Hematopoietic multipotent progenitor cell treated with erythropoietin and hydrocortisone succinate and interleukin-3 and kit ligand, for 8 days (in vitro differentiated cells): Measurements from ENCODE around the gene CYP2W1.
"Not testable (repeated sequence)": the region's sequence is repeated elsewhere in the genome, so short reads cannot be mapped to it uniquely, and the experiment has no call there.

ENCODE experiments used
- DNase-seq: peaks from one replicate; pipeline ENCODE4 v3.0.0-alpha.2; 2015

CYP2W1 gene

DNA sequence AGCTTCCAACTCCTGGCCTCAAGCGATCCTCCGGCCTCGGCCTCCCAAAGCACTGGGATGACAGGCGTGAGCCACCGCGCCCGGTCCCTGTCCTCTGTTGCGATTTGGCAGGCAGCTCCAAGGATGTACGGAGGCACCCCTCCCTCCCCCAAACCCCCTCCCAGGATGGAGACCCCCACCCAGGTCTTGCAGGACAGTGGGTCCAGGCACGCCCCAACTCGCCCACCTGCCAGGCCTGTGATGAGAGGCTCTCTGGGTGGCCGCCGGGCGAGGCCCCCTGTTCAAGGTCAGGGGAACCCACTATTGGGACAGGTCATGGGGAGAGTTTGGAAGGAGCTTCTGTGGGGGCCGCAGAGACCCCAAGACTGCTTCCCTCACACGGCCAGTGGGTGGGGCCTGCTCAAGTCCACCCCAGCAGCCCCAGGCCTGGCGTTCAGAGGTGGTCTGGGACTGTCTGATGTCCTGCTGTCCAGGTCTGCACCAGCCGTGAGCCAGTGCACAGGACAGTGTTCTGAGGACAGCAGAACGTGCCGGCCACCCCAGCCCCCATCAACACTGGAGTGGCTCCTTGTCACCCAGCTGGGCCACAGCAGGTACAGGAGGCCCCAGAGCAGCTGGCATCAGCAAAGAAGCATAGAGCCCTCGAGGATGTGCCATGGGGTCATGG, 31.0 kb upstream of the CYP2W1 start:
- no peak for DNase-seq

DNA sequence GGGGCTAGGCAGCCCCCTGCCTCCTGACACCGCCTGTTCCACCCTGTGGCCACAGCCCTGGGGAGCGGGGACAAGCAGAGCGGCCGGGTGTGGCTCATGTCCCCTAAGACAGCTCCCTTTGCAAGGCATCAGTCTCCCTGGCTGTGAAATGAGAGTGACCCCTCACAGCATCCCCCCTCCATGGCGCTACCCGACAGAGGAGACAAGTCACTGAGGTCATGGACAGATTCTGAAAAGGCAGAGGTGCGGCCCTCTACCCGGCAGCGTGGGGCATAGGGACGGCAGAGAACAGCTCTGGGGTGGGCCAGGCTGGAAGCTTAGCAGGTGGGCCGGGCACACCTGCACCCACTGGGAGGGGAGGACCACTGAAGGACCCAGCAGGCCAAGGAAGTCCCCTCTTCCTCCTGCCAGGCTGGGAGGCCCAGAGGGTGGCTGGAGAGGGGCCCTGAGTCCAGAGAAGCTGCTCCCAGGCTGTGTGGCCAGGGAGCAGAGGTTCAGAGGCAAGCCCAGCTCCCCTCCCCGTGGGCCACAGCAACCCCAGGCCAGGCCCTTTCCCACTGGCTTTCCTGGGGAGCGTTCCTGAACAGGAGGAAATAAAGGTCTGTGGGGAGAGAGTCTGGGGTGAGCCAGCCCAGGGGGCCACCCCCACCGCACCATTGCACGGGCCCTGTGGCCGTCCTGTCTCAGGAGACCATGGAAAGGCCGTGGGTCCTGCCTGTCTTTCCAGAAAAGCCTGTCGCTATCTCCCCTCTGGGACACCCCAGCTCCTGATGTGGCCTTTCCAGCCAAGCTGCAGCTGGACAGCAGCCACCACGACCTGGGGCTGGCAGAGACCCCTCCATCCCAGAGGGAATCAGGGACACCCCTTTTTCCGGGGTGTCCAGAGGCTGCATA, 30.2 kb upstream of the CYP2W1 start:
- DNase-seq = no peak

DNA sequence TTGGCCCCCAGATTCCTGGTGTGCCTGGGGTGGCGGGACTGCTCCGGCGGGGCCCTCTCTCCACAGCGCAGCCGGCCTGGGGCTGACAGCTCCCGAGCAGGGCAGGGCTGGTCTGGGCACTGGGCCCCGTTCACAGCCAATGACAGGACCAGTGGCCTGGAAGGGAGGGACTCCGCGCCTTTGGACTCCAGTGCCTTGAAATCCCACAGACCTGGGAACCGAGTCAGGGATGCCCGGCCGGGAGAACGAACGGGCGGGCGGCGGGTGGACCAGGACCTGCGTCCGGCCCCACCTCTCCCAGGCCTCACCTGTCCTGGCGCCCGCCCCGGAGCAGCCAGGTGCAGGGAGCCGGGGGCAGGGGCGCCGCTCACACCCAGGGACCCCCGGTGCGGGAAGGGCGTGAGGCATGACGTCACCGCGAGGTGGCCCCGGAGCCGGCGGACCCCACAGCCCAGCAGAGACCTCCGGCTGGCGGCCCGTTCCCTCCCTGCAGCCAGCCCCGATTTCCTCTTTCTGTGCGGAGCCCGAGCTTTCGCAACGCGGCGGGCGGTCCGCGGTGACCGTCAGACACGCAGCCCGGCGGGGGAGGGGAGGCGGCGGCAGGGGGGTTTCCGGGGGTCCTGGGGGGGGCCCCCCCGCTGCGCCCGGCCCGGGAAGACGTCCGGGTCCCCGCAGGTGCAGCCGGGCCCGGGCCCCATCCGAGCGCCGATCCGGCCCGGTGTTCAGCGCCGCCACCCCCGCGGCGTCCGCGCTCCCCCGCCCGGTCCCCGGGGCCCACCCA, 29.2 kb upstream of the CYP2W1 start:
- DNase-seq = no peak

DNA sequence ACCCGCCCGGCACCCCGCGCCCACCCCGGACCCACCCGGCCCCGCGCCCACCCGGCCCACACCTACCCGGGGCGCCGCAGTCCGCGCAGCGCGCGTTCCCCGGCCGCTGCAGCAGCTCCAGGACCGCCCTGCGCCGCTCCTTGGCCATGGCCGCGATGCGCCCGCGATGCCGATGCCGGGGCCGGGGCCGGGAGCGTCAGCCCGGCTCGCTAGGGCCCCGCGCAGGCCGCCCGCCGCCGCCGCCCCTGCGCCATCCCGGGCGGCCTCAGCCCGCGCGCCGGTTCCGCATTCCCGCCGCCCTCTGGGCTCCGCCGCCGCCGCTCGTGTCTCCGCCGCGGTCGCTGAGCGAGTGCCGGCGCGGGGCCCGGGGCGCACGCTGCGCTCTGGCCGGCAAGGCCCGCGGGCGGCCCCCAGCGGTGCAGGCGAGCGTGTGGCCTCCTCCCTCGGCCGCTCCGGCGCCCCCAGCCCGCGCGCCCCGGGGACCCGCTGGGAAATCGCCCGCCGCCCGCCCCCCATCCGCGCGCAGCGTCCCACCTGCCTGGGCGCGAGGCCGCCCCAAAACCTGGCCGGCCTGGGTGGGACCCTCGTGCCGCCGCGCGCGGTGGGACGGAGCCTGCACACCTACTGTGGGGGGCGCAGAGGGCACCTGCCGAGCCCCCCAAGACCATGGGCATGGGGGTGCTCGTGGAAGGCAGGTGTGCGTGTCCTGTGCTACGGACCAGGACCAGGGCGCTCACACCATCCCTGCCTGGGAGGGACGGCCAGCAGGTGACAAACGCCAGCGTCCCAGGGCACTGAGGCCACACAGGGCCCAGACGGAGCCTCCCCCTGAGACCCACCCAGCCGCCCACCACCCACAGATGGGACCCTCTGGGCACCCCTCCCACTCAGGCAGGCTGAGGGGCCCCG, 28.4 kb upstream of the CYP2W1 start, which contains the start of gene ADAP1:
Gene ADAP1 (minus strand): TSS at position 351 of the 909 bp plus-strand sequence. CDS start 203 bp downstream, at position 148.
- peak; percentile 36 for DNase-seq

DNA sequence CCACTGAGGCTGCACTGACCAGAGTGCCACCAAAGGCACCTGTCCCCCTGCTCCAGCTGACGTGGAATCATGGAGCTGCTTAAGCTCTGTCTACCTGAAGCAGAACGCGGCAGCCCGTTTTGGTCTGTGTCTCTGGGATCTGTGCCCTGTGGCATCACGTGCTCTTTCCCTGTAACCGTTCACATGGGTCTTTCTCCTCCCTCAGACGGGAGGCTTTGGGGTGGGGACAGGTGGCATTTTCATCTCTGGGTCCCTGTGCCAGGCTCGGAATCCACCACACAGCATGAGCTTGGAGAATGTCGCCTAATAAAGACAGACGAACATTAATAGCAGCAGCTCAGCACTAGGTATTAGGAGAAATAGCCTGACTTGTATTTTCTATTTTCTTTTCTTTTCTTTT, 26.9 kb upstream of the CYP2W1 start:
- DNase-seq = no peak

DNA sequence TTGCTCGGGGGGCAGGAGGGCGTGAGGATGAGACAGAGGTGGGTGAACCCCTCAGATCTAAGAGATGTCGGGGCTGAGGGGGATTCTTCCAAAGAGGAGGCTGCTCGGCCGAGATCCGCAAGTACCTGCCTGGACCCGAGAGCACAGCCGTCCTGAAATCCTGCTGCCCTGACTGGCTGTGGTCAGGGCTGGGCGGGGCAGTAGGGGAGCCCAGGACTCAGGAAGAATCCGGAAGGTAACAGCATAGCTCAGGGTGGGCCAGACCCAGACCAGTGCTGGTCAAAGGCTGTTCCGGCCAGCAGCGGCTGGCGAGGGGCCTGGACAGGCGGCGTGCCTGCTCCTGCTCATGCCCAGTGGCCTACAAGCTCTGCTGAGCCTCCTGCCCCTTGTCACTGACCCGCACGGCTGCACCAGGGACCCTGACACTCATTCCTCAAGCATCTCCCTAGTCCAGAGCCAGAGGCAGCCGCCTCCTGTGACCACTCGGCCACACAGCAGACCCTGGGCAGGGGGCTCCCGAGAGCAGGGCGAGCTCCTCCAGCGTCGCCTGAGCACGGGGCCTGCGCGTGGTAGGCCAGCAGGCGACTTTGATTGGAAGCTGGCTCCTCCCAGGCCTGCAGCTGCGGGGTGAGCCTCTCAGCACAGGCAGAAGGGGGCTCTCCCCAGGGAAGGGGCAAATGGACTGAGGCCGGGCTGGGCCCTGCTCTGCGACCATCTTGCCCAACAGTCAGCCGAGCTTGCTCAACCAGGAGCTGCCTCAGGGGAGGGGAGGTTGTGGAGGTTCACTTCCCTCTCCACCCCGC, 25.4 kb upstream of the CYP2W1 start:
- no peak for DNase-seq

DNA sequence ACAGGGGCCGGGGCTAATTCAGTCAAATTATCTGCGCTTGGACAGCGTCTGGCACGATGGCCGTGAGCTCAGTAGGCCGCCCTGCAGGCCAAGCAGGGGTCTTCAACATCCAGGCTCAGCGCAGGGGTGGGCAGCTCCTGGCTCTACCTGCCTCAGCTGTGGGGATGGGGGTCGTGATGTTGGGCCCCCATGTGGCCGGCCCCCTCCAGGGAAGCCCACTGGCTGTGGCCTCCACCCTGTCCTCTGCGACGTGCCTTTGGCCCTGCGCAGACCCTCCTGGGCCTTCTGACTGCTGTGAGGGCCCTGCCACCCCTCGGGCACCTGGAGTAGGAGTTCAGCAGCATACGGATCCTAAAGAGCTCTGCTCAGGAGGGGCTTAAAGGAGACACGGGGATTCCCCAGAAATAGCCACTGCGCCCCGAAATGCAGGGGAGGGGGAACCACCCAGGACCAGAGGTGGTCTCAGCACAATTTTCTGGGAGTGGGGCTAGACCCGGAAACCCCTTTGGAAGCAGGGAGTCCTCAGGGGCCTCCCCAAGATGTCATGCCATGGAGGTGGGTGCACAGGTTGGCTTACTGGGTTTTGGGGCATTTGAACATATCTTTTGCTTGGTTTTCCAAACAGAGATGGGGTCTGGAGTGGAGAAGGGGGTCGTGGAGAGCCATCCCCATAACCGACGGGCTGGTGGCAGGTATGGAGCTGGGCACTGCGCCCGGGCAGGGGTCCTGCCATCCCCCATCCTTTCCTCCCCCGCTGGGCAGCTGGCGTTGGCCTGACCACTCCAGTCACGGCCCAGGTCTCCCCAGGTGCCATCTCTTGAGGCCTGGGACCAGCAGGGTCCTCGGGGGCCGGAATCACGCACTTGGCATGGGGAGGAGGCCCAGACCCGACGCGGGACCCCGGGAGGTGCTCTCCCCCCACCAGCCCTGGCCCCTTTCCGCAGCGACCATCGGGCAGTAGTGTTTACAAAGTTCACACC, 24.5 kb upstream of the CYP2W1 start:
- DNase-seq = no peak

DNA sequence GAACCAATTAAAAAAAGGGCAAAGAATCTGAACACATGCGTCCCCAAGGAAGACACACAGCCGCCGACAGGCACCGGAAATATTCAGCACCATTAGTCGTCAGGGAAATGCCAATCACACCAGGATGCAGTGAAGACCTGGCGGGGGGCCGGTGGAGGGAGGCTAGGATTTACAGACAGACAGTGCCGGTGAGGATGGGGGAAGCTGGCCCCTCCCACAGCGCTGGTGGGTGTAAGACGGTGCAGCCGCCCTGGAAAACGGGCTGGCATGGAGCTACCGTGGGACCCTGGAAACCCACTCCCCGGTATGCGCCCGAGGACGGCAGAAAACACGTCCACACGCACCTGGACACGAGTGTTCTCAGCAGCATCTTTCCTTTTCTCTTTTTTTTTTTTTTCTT, 23.7 kb upstream of the CYP2W1 start:
- DNase-seq = no peak

DNA sequence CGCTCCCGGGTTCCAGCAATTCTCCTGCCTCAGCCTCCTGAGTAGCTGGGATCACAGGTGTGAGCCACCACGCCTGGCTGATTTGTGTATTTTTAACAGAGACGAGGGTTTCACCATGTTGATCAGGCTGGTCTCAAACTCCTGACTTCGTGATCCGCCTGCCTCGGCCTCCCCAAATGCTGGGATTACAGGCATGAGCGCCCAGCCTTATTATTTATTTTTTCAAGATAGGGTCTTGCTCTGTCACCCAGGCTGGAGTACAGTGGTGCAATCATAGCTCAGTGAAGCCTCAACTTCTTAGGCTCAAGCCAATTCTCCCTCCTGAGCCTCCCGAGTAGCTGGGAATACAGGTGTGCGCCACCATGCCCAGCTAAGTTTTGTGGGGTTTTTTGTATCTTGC, 23.2 kb upstream of the CYP2W1 start:
- DNase-seq = not testable (repeated sequence)

DNA sequence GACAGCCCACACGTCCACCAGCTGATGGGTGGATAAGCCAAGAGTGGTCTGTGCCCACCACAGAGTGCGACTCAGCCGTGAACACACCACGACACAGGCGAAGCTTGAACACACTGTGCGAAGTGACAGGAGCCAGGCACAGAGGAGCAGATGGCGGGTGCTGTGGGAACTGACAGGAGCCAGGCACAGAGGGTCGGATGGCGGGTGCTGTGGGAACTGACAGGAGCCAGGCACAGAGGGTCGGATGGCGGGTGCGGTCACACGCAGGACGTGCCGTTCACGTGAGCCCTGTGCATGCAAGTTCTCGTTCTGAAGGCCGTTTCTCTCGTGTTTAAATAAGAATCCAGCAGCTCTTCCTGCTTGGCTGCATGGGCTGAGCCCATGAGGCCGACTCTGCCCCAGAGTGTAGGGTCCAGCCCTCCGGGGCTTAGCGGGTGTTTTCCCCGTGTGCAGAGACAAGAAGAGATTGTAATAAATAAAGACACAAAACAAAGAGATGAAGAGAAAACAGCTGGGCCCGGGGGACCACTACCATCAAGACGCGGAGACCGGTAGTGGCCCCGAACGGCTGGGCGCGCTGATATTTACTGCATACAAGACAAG, 22.6 kb upstream of the CYP2W1 start:
- DNase-seq = no peak

DNA sequence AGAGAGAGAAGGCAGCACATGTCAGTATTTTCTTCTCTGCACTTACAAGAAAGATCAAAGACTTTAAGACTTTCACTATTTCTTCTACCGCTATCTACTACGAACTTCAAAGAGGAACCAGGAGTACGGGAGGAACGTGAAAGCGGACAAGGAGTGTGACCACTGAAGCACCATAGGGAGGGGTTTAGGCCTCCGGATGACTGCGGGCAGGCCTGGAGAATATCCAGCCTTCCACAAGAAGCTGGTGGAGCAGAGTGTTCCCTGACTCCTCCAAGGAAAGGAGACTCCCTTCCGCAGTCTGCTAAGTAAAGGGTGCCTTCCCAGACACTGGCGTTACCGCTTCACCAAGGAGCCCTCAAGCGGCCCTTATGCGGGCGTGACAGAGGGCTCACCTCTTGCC, 22.0 kb upstream of the CYP2W1 start:
- DNase-seq = not testable (repeated sequence)

DNA sequence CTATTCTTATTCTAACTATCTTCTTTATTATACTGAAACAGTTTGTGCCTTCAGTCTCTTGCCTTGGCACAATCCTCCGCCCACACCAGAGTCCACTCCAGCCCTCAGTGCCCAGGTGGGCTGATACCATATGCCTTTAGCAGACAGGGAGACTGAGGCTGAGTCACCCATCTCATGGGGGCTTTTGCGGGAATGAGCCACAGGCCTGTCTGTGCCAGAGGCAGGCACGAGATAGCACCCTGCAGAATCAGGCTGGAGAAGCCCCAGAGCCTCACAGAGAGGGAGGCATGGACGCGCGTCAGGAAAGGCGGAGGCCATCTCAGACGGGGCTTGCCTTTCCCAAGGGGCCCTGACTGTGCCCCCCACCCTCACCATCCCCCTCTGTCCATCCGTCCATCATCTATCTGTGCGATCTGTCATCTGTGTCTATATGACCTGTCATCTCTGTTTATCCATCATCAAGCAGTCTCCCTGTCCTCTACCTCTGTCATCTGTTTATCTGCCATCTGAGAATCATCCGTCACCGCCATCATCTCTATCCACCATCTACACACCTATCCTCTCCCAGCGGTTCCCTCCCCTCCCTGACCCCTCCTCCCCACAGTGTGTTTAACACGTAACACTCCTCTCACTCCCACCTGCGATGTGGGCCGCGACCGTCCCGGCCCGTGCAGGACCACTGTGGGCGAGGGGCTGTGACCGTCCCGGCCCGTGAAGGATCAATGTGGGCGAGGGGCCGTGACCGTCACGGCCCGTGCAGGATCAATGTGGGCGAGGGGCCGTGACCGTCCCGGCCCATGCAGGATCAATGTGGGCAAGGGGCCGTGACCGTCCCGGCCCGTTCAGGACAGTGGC, 21.2 kb upstream of the CYP2W1 start:
- DNase-seq = no peak

DNA sequence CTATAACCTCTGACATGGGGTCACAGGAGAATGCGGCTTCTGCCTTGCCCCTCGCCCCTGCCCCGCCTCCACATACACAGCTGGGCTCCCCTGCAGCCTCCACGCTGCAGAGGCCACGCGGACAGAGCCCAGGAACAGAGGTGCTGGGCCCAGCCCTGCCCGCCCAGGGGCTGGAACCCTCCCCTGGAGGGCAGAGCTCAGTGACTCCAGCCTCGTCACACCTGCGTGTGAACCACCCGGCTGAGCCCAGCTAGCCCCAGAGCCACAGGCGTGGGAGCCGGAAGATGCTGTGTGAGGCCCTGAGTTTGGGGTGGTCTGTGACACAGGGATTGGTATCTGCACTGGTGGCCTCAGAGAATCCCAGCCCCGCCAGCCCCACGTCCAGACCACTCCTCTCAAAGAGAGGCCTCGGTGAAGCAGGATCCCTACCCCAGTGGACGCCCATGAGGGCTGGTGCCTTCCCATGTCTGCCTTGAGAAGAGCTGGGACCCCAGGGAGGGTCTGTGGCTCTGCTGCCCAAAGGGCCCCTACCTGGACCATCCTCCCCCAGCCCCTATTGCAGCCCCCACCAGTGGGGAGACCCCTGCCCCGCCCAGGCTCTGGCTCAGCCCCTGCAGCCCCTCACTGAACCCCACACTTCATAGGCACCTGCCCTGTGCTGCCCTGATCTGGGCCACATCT, 20.4 kb upstream of the CYP2W1 start:
- no peak for DNase-seq

DNA sequence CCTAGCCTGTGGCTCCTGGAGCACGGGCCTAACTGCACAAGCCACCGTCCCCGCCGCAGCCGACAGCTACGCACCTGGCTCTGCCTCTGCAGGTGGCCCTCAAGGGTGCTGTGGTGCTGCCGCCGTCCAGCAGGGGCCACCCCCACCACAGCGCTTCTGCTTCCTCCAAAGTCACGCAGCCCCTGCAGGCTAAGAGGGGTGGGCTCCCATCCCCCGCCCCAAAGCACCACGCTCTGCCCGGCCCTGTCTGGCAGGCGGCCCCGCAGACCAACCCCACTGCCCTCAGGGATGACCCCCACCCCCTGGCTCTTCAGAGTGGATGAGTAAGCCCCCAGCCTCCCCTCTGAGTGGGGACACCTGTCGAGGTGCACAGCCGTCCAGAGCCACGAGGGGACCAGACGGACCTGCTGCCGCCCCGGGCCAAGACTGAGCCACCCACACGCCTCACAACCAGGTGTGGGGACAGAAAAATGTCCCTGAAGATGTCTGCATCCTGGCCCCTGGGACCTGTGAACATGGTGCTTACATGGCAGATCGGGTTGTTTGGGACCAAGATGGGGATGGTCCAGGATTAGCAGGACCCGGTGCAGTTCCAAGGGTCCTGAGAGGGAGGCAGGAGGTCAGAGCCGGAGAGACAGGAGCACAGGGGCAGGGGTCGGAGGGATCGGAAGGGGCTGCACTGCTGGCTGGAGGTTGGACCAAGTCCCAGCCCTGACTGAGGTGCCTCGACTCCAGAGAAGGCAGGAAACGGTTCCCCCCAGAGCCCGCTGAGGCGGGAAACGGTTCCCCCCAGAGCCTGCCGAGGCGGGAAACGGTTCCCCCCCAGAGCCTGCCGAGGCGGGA, 19.5 kb upstream of the CYP2W1 start:
- no peak for DNase-seq

DNA sequence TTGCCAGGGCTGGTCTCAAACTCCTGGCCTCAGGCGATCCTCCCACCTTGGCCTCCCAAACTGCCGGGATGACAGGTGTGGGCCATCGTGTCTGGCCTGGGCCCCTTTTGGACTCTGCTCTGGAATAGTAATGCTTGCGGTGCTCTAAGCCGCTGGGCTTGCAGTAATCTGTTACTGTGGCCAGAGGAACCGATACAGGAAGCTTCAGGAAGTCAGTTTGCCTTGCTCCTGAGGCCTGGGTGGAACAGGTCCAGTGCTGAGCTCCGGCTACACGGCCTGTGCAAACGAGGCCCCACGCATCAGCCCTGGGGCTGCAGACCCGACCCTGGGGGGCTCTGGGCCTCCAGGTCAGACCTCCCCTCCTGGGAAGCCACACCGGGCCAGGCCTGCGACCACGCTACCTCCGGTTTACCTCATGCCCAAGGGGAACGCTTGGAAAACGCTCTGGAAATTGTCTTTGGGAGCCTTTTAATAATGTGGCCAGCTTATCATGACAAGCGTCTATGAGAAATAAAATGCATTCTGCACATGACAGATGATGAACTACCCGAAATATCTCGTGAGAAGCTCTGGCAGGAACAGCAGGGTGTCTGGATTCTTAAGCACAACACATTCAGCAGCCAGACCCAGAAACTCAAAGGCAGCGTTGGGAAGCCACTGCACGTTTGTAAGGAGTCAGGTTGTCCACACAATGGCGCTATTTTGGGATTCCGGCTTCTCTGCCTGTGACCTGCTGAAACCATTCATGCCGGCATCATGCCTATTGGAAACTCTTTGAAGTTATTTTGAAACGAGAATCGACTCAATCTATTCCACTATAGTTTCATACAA, 18.4 kb upstream of the CYP2W1 start:
- DNase-seq = peak; percentile 40
